ENCODE data around the gene PRSS16.

PRSS16 gene

GRCh38 chr6:27248783-27249182 is 1.3 kb downstream of the PRSS16 start:
- no peak overlapping the region for H3K27ac ChIP-seq
- POLR2A ChIA-PET (ENCODE audit: low non-redundant PET) = interaction anchor here (0.6 kb wide), 1 partner anchor 25 kb away, joined by 3 read pairs; no protein-coding TSS in a partner anchor
- TF ChIP-seq, protein P1, sequence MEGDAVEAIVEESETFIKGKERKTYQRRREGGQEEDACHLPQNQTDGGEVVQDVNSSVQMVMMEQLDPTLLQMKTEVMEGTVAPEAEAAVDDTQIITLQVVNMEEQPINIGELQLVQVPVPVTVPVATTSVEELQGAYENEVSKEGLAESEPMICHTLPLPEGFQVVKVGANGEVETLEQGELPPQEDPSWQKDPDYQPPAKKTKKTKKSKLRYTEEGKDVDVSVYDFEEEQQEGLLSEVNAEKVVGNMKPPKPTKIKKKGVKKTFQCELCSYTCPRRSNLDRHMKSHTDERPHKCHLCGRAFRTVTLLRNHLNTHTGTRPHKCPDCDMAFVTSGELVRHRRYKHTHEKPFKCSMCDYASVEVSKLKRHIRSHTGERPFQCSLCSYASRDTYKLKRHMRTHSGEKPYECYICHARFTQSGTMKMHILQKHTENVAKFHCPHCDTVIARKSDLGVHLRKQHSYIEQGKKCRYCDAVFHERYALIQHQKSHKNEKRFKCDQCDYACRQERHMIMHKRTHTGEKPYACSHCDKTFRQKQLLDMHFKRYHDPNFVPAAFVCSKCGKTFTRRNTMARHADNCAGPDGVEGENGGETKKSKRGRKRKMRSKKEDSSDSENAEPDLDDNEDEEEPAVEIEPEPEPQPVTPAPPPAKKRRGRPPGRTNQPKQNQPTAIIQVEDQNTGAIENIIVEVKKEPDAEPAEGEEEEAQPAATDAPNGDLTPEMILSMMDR (conservative IDR thresholded peaks at IDR 0.05; ENCODE audit: low read depth) = no peak
- CTCF ChIA-PET = no interaction called here
- no peak for DNase-seq (ENCODE audit: low spot score)

DNA sequence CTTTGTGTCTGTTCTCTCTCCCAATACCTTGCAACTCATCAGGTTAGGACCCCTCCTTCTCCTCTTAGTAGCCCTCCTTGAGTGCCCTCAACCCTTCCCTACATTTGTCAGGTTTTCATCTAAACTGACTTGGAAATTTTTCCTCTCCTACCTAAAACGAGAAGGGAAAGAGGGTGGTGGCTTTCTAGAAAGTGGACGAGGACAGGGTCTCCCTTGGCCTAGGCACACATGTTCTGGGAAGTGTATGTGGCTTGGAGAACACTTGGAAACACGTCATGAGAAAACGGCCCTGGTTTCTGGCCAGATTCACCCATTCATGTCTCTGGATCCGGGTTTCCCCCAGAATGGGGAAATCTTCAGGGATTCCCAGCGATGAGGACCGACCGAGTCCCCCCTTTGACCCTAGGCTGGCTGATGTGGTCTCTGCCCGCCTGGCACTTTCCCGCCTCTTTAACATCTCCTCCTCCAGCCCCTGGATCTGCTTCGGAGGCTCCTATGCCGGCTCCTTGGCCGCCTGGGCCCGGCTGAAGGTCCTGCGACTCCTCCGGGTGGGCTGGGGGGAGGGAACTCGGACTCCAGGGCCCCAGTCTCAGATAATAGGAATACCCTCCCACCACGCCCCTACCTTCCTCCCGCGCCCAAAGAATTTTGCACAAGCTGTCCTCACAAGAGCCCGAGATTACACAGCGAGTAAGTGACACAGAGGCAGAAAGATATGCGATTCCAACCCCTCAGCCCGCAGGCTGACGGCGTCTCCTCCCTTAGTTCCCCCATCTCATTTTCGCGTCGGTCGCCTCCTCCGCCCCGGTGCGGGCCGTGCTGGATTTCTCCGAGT is 3.0 kb downstream of the PRSS16 start:
- ChIA-PET CTCF (no interaction called here), POLR2A (ENCODE audit: low non-redundant PET) (interaction anchor here (1.0 kb wide), 1 partner anchor 45 kb away, joined by 3 read pairs; no protein-coding TSS in a partner anchor)
- H3K27ac ChIP-seq = no peak overlapping the region
- TF ChIP-seq, protein P1 (conservative IDR thresholded peaks at IDR 0.05; ENCODE audit: low read depth) = no peak
- DNase-seq (ENCODE audit: low spot score) = no peak

DNA sequence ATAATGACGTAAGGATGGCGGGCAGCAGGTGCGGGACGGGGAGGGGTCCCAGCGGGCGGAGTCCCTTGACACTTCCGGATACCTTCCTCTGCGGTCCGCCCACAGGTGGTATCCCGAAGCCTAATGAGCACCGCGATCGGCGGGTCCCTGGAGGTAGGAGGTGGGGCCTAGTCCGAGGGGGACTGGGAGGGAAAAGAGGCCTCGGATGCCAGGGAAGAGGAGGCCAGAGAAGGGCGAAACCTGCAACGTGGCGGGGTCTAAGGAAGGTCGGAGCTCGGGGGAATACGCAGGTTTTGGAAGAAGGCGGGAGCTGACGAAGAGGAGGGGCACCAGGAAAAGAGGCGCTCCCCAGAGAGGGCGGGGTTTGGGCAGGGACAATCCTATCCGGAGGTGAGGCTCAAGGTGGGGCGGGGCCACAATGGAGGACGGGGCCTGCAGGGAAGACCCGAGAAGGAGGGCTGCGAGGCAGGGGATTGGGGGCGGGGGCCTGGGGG is 3.7 kb downstream of the PRSS16 start:
- TF ChIP-seq, protein P1 (conservative IDR thresholded peaks at IDR 0.05; ENCODE audit: low read depth) = no peak
- peak; percentile 92 for DNase-seq (ENCODE audit: low spot score)
- peak overlapping the region; percentile 30; the same call in 1 of the 2 replicates for H3K27ac ChIP-seq
- POLR2A ChIA-PET (ENCODE audit: low non-redundant PET) = interaction anchor here (0.6 to 1.0 kb wide), 4 partner anchors 20 to 272 kb away, joined by 3 to 4 read pairs (median 3); no protein-coding TSS in a partner anchor
- CTCF ChIA-PET = interaction anchor here (0.5 to 1.4 kb wide), 10 partner anchors 13 to 376 kb away, joined by 3 to 7 read pairs (median 4); partner anchors contain the start of gene POM121L2

DNA sequence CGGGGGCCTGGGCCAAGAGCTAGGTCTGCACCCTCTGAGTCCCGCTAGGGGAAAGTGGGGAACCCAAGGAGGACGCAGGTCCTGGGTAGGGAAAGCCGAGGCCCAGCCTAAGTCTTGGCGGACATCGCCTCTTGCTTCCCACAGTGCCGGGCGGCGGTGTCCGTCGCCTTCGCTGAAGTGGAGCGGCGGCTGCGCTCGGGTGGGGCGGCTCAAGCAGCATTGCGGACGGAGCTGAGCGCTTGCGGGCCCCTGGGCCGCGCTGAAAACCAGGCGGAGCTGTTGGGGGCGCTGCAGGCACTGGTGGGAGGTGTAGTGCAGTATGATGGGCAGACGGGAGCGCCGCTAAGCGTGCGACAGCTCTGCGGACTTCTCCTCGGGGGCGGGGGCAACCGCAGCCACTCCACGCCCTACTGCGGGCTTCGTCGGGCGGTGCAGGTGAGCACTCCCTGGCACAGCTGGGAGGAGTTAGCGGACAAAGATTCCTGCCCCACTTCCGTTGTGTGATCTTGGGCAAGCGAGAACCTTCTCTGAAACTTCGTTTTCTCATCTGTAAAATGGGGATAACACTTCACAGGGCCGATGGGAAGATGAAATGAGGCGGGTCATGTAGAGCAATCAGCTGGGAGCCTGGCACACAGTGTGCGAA is 4.2 kb downstream of the PRSS16 start:
- TF ChIP-seq, protein P1 (conservative IDR thresholded peaks at IDR 0.05; ENCODE audit: low read depth) = peak; percentile 26; the same call in 1 of the 2 replicates
- DNase-seq (ENCODE audit: low spot score) = peak; percentile 91
- ChIA-PET POLR2A (ENCODE audit: low non-redundant PET) (interaction anchor here (0.6 to 1.0 kb wide), 4 partner anchors 21 to 272 kb away, joined by 3 to 4 read pairs (median 3); no protein-coding TSS in a partner anchor), CTCF (interaction anchor here (0.5 to 1.4 kb wide), 11 partner anchors 13 to 375 kb away, joined by 3 to 7 read pairs (median 4); partner anchors contain the start of gene POM121L2)
- H3K27ac ChIP-seq = peak overlapping the region; percentile 30; the same call in 1 of the 2 replicates

GRCh38 chr6:27254566-27254965 is 7.1 kb downstream of the PRSS16 start:
- no peak overlapping the region for H3K27ac ChIP-seq
- POLR2A ChIA-PET (ENCODE audit: low non-redundant PET) = no interaction called here
- TF ChIP-seq, protein P1 (conservative IDR thresholded peaks at IDR 0.05; ENCODE audit: low read depth) = no peak
- DNase-seq (ENCODE audit: low spot score) = no peak
- CTCF ChIA-PET = interaction anchor here (0.6 to 0.8 kb wide), 2 partner anchors 1347 to 1632 kb away, joined by 3 to 5 read pairs; no protein-coding TSS in a partner anchor

DNA sequence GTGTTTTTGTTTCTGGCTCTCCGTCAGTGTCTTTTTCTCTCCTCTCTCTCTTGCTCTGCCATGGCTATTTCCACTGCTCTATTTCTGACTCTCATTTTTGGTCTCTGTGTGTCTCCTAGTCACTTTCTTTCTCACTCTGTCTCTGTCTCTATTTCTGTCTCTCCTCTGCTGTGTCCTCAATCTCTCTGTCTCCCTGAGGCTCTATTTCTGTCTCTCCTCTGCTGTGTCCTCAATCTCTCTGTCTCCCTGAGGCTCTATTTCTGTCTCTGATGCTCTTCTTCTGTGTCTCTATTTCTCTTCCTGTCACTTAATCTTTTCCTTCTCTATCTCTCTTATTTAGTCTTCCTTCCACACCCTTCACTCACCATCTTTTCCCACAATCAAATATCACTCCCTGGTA is 8.4 kb downstream of the PRSS16 start:
- H3K27ac ChIP-seq = no peak overlapping the region
- CTCF ChIA-PET = no interaction called here
- no peak for DNase-seq (ENCODE audit: low spot score)

More for the DNA sequence above, 8.4 kb downstream of the PRSS16 start:
- TF ChIP-seq, protein P1 (conservative IDR thresholded peaks at IDR 0.05; ENCODE audit: low read depth) = no peak
- POLR2A ChIA-PET (ENCODE audit: low non-redundant PET) = no interaction called here

All from RWPE1 (cell line).